NCI-H2029 treated with DMSO at 0.1 percent for 48 hours (cell line): ENCODE data around the gene LARGE1.

Experiments
- DNase-seq: peaks from one replicate; lab custom pipeline; 2025; lab: John Stamatoyannopoulos, UW

Gene LARGE1

GRCh38 chr22:33227791-33228190 lies 692.5 kb downstream of the LARGE1 start:
- DNase-seq = no peak

GRCh38 chr22:33224841-33225240 lies 695.4 kb downstream of the LARGE1 start:
- no peak for DNase-seq
